GM18507 (cell line): ENCODE results near the gene EXO1.

ENCODE experiments used
- DNase-seq: peaks from one replicate; pipeline ENCODE4 v3.0.0; 2011; ENCODE audit warnings: low read depth; ENCODE audit not compliant: insufficient read length; ENCODE audit errors: extremely low spot score
- FAIRE-seq: peaks from 2 replicates; lab custom pipeline; 2011; peaks lifted over from hg19 to GRCh38; lab: Jason Lieb, UNC

Gene EXO1

DNA sequence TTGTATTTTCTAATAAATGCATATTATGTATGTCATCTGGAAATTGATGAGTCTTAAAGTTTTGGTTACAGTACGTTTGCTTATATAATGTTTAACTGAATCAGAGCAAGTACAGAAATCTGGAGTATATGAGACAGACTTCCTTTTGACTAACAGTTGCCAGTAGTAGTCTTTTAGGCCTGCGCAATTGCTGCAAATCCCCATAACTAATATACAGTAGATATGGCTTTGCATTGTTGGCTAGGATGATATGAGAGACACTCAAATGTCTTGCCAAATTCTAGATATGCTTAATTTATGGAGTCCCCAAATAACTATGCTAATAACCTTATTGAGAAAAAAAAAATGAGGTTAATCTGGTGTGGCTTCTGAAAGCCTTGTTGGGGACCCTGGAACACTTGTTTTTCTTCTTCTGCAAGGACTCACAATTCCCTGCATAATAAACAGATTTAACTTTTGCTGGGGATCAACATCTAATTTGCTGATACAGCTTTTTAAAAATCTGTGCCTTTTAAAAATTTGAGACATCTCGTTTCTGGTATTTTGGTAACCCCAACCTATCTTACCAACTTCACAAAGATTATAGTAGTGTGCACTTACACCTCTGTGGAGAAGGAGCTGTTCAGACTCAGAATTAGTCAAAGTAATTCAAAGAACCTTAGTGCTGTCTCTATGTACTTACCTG lies 22.9 kb downstream of the EXO1 start:
- FAIRE-seq = no peak
- no peak for DNase-seq

DNA sequence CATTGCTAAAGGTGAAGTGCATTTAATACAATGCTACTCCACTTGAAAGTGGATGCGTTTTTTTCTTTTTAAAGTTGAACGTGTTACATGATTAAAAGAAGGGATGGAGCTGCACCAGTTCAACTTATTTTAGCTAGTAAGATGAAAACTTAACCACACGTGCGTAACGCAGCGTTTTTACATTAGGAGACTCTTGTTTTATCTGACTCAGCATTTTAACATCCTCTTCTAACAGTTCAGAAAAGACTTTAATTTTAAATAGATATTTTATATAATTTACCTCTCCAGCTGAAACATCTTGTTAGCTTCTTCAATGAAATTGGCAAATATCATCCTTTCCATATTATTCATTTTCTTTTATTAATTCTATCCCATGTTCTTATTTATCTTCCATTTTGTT lies 33.4 kb downstream of the EXO1 start:
- FAIRE-seq (no peak), DNase-seq (no peak)

DNA sequence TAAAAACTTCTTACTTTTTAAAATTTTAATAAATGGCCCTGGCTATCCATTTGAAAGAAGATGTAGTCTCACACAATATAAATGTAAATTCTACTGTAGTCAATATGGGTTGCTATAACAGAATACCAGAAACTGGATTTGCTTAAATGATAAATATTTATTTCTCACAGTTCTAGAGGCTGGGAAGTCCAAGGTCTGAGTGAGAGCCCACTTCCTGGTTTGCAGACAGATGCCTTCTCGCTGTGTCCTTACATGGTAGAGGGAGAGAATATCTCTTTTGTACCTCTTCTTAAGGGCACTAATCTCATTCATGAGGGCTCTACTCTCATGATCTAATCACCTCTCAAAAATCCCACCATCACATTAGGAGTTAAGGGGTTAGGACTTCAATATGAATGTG lies 35.2 kb downstream of the EXO1 start:
- peak; percentile 12 for FAIRE-seq
- DNase-seq = no peak

DNA sequence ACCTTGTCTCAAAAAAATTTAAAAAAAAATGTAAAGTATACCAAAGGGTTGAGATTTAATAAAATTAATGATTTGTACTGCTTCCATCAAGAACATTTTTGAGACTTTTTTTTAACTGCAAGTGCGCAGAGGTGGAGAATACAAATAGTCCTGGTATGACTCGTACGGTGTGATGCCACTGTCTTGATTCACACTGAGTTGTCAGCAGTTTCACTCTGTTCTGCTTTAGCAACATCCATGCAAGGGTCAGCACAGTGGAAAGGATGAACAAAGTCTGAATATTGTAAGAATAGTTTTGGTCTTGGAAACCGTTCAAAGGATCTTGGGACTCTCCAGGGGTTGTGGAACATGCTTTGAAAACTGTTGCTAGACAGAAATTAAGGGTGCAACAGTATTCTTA lies 40.2 kb downstream of the EXO1 start:
- FAIRE-seq = no peak
- no peak for DNase-seq

DNA sequence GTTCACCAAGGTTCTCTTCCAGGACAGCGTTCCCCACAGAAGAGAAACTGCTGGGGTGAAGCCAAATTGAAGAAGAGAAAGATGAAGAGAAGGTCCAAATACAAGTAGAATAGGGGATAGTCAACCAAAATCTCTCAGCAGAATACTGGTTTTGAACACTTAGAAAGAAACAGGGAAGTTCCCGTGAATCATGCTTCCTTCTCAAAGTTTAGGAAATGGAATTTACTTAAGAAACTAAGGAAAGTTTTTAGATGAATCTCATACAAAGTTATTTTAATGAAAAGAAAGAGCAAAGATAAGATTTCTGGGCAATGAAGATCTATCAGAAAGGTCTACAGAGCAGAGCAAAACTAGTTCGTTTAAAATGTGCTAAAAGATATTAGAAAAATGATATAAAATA lies 43.3 kb downstream of the EXO1 start:
- FAIRE-seq = no peak

DNA sequence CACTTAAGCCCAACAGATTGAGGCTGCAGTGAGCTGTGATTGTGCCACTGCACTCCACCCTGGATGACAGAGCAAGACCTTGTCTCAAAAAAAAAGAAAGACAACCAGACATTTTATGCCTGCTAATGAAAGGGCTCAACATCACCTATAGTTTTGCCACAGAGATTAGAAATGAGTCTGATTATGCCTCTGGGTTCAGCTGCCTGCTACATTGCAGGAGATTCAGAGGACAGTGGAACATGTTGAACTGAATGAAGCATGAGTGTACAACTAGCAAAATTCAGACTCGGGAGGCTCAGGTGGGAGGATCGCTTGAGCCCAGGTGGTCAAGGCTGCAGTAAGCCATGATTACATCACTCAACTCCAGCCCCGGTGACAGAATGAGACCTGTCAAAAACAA lies 46.0 kb downstream of the EXO1 start:
- DNase-seq (no peak), FAIRE-seq (no peak)

More for the DNA sequence above, 43.3 kb downstream of the EXO1 start:
- no peak for DNase-seq

DNA sequence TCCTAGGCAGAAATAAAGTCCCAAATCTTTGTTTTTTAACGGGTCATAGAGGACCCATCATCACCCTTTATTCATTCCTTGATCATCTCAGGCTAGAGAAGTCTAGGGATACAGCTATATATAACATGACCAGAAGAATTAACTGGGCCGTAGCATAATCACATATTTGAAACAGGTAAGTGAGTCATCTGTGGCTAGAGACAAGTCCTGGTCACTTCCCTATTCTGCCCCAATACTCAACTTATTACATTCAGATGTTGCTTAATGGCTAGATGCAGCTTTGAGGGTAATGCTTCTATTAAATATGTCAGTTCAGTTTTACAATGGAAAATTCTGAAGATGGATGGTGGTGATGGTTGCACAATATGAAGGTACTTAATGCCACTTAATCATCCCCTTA lies 47.0 kb downstream of the EXO1 start:
- FAIRE-seq (no peak), DNase-seq (no peak)

DNA sequence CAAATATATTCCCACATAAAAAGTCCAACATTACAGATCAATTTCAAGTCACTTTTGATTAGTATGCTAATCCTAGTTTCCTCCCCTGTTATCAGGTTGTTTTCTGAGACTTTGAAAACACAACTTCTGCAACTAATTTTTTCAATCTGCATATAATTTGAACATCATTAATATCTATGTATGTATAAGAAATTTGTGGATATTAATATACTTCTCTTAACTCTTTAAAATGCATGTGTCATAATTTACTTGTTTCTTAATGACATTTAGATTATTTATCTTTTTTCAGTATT lies 48.6 kb downstream of the EXO1 start:
- DNase-seq (no peak), FAIRE-seq (no peak)

DNA sequence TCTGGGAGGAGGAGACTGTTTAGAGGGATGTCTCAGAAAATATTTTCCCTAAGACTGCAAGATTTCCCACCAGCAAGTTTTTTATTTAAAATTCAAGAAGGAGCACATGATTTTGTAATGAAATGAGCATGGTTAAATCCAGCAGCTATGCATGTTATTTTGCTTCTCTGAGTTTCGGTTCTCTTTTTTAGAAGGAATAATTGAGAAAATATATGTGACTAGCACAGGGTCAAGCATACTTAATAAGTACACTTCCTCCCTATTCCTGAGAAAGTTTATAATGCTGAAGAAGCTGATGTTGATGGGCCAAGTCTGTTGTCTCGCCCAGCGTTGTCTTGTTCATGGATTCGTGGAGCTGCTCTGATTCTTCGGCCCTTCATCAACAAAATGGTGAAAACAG lies 51.2 kb downstream of the EXO1 start:
- DNase-seq (no peak), FAIRE-seq (no peak)

DNA sequence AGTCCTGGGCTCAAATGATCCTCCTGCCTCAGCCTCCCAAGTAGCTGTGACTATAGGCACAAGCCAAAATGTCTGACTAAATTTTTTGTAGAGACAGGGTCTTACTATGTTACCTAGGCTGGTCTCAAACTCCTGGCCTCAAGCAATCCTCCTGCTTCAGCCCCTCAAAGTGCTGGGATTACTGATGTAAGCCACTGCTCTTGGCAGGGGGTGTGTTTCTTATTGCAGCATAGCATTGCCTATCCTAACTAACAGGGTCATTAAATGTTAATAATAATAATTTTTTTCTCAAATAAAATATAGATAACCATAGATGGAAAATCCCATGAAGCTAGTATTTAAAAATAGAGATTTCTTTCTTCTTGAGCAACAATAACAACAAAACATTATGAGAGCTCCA lies 52.4 kb downstream of the EXO1 start:
- no peak for DNase-seq

DNA sequence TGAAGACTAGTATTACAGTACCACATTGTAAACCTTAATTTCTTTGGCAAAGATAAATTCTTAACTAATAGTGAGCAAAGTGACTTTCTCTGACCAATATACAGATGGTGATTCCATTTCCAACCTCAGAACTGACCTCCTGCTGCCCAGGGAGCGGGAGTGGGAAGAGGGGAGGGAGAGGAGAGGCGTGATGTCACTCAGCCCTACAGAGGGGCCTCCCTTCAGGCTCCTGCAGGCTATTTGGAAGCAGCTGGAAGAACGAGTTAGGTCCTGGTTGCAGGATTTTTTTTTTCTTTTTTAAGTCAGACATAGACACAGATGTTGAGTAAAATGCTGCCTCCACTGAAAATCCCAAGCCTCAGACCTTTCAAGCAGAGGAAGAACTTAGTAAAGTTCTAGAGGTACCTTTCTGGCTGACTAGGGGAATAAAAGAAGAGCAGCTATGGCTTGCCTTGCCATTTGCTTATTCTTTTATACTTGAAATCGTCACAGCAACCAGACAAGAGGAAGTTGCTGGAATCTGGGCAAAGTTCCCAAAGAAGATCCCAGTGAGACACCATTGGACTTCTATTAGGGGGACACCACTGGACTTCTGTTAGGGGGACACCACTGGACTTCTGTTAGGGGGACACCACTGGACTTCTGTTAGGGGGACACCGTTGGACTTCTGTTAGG lies 54.5 kb downstream of the EXO1 start:
- DNase-seq = no peak
- FAIRE-seq = no peak

More for the DNA sequence above, 52.4 kb downstream of the EXO1 start:
- FAIRE-seq = no peak

DNA sequence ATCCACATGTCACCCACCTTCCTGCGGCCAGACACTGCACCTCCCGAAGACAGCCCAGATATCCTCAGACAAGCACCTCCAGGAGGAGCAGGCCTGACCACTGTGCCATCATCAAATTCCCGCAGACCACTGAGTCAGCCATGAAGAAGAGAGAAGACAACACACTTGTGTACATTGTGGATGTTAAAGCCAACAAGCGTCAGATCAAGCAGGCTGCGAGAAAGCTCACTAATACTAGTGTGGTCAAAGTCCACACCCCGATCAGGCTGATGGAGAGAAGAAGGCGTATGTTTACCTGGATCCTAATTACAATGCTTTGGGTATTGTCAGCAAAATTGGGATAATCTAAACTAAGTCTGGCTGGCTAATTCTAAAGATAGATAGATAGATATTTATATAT lies 68.2 kb downstream of the EXO1 start:
- DNase-seq (no peak), FAIRE-seq (no peak)

DNA sequence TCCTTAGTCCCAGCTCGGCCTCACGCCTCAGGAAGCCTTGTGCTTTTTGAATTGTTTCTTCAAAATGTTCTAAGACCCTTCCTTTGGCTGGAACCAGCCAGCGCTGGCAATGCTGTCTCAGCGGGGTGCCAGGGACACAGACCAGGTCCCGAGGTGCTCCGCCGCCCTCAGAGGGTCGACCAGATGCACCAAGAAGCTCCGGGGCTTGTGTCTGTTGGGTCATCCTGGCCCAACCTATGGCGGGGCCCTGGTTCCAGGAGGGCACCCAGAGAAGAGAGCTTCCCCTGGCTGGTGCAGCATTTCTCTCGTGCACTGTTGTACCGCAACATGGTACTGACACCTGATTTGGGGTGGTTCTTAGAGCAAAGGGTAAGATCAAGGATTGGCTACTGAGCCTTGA lies 69.5 kb downstream of the EXO1 start:
- FAIRE-seq (no peak), DNase-seq (no peak)

DNA sequence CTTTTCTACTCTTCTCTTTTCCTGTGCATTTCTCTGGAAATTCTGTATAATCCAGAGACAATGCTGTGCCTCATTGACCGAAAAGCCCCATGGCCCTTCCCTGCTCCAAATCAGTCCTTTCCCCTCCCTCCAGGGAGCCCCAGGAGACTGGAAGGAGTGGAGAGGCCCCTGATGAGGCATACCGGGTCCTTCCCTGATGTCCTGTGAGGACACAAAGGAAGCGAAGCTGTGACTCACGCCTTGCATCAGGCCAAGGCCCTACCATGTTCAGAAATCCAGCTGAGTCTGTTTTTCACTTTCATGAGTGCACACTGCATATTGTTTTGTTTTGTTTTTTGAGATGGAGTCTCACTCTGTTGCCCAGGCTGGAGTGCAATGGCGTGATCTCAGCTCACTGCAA lies 70.9 kb downstream of the EXO1 start:
- no peak for FAIRE-seq
- no peak for DNase-seq

DNA sequence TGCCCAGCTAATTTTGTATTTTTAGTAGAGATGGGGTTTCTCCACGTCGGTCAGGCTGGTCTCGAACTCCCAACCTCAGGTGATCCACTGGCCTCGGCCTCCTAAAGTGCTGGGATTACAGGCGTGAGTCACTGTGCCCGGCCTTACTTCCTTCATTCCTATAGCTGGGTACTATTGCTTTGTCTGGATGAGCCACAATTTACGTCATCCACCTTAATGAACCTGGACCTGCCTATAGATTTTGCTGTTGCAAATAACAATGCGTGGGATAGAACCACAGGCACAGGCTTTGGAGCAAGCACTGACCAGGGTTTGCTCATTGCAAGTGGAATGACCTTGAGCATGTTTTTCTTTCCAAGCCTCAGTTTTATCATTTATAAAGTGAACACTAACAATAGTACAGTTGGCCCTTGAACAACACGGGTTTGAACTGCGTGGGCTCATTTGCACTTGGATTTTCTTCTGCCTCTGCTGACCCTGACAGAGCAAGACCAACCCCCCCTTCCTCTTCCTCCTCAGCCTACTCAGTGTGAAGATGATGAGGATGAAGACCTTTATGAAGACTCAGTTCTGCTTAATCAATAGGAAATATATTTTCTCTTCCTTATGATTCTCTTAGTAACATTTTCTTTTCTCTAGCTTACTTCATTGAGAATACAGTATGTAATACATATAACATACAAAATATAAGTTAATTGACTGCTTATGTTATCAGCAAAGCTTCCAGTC lies 76.2 kb downstream of the EXO1 start:
- no peak for DNase-seq
- no peak for FAIRE-seq

DNA sequence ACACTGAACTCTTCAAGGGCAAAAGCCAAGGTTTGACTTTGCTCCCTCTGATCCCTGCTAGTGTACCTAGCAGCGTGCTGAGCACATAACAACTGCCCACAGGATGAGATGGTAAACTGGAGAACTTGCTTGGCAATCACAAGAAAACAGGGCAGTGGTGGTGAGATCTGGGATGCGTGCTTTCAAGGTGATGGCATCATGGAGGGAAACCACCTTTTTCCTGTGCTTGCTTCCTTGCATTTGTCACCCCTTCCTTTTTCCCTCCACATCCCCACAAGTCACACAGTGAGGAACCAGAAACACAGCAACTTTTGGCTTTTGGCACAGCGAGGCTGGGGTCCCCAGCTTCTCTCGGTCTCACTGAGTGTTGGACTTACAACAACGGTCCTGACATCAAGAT lies 78.1 kb downstream of the EXO1 start:
- no peak for FAIRE-seq
- no peak for DNase-seq

DNA sequence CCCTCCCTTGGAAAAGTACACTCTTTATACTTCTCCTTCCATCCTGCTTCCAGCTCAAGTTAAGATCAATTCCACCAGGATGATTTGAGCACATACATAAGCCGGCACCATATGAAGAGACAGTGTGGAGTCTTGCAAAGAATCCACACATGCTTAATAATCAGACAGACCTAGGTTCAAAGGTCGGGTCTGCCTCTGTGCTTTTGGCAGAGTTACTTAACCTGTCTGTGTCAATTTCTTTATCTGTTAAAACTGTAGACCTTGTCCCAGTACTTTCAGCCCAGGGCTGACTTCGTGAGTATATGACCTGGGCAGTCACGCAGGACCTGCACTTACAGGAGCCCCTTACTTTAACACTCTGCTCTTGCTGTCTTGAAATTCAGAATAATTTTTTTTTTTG lies 79.3 kb downstream of the EXO1 start:
- FAIRE-seq (no peak), DNase-seq (no peak)

DNA sequence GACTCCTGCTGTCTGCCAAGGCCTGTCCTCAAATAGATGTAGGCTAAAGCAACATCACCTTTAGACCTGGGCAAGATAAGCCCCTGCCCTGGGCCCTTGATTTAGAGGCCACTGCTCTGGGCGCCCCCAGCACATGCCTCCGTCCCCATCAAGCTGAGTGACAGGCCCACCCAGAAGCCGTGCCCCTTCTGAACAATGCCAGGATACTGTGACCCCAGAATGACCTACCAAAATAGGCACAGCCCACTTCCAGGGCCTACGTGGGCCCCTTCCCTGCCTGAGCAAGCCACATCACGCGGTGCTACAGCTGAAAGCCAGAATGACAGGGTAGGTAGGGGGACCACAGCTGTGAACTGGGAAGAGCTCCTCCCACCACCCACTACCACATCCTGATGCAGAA lies 84.8 kb downstream of the EXO1 start:
- no peak for DNase-seq
- FAIRE-seq = no peak

DNA sequence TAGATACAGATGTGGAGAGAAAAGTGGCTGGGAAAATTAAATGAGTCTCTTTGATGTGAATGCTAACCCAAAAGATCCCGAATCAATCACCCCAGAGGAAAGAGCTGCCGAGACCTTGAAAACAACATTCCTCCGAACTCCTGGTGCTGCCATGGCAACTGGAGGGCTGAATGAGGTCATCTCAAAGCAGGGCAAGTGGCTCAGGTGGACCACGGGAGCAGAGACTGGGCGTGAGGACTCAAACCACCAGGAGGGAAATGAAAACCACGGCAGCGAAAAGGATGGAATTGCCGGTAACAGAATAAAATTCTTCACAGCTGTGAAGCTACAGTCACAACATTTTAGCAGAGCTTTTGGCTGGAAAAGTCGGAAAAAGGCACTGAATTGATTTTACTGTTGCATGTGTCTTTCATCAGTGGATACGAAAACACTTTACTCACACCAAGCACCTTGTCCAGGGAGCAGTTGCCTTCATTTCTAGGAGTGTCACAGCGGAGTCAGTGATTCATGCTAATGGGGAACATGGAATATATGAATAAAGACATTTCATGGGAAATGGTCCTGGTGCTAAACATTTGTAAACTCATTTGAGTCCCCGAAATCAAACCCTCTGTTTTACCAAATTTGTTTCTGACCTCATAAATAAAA lies 86.3 kb downstream of the EXO1 start:
- no peak for FAIRE-seq
- no peak for DNase-seq

DNA sequence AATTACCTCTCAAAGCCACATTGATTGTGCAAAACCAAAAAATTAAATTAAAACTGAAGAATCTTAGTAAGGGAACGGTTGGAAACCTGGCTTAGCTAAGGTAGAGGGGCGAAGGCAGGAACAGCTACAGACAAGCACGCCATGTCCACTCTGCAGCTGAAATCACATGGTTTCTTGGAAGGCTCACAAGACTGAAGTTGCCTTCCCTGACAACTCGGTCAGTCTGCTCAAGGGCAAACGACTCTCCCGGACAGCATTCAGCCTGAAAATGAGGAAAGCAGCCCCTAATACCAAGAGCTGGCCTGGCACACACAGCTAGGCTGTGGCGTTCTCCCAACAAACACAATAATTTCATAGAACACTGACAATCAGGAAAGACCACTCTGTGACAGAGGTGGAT lies 86.9 kb downstream of the EXO1 start:
- FAIRE-seq (no peak), DNase-seq (no peak)
